Fibroblast of villous mesenchyme (primary cell): ENCODE results near the gene NEK1. TPM values are rescaled to one million over a fixed set of nuclear protein-coding genes. Genes with fewer than 3 reads are reported as not detected.
A peak's percentile ranks its signal among the peaks of the same experiment; 100 is the strongest.

ENCODE experiments used
- DNase-seq: peaks from one replicate; pipeline ENCODE4 v3.0.0-alpha.2; 2010; ENCODE audit warnings: low read depth
- H3K4me3 ChIP-seq: 2 replicates; pipeline ENCODE4 v1.5.1; 2011; ENCODE audit warnings: low read depth, mild to moderate bottlenecking, low read length
- total RNA-seq: library from RNA; depleted of rRNA; stranded (reverse); fragments of >200 nt; gene quantifications from 2 replicates; pipeline ENCODE4 v1.2.3, GENCODE V29; 2012
- TF ChIP-seq, protein P1 (sequence below): IDR thresholded peaks from 2 replicates; pipeline ENCODE4 v1.5.1; 2012; ENCODE audit warnings: low read depth, mild to moderate bottlenecking, low read length; ENCODE audit not compliant: insufficient read depth

The NEK1 gene
- total RNA-seq, 1 donor = 11.2 TPM

DNA sequence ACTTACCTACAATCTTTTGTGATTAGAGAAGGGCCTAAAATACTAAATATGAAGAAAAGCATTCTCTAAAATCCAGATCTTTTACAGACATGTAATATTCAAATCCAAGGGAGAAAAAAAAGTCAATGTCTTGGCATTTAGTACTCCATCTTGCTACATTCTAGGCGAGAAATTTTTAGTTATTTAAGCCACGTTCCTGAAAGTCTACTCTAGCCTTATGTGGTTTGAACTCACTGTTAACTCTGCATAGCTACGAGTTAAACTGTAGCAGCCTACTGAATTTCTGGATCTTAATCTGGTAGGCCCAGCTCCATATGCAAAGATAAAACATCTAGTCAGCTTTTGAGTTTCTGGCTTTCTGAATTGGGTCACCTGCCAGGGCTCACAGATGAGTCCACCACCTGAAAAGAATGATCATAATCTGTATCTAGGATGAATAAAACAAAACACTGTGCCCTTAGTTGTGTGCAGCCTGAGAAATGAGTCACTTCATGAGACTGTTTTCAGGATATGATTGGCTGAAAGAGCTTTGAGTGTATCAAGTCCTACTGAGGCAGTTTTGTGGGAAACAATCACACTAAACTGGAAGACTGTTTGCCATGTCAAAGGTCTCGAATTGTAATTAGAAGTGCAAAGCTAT lies 3.2 kb upstream of the NEK1 start:
- no peak overlapping the region for H3K4me3 ChIP-seq
- TF ChIP-seq, protein P1, sequence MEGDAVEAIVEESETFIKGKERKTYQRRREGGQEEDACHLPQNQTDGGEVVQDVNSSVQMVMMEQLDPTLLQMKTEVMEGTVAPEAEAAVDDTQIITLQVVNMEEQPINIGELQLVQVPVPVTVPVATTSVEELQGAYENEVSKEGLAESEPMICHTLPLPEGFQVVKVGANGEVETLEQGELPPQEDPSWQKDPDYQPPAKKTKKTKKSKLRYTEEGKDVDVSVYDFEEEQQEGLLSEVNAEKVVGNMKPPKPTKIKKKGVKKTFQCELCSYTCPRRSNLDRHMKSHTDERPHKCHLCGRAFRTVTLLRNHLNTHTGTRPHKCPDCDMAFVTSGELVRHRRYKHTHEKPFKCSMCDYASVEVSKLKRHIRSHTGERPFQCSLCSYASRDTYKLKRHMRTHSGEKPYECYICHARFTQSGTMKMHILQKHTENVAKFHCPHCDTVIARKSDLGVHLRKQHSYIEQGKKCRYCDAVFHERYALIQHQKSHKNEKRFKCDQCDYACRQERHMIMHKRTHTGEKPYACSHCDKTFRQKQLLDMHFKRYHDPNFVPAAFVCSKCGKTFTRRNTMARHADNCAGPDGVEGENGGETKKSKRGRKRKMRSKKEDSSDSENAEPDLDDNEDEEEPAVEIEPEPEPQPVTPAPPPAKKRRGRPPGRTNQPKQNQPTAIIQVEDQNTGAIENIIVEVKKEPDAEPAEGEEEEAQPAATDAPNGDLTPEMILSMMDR = no peak
- no peak for DNase-seq

DNA sequence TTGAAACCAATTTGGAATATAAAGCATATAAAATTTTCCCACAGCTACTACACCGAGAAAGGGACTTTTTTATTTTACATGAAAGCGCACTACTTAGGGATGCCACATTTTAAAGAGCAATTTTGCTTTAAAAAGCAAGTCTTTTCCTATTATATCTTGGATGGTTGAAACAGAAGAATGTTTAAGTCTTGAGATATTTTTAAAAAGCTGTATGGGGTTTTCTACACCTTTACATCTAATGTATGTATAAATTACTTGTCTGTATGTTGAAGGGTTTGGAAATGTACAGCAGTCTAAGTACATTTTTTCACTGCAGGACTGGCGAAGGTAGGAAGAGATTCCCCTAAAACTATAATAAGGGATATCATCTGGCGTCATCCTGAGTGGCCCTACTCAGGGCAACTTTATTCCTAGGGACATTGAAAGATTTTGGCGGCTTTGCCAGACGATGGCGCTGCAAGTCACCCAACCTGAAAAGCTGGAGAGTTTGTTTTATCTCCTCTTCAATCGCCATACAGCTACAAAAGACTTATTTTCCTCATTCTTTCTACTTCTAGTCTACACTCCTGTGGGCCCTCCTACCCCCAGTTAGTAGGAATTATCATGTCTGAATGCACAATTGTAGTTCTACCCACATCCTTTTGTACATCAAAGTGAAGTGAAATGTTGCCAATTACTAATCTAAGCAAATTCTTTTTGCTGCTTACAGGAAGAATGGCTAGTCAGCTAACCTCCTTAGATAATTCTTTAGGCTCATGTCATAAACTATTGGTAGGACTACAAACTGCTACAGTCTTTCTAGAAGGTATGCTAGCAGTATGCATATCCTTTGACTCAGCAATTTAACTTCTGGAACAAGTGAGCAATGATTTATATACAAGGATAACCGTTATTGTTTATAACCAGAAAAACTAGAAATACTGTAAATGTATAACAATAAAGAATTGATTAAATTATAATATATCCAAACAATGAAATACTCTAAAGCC lies 782 bp upstream of the NEK1 start:
- peak overlapping the region; percentile 78 for H3K4me3 ChIP-seq
- TF ChIP-seq, protein P1 = peak; percentile 75
- peak; percentile 85 for DNase-seq

DNA sequence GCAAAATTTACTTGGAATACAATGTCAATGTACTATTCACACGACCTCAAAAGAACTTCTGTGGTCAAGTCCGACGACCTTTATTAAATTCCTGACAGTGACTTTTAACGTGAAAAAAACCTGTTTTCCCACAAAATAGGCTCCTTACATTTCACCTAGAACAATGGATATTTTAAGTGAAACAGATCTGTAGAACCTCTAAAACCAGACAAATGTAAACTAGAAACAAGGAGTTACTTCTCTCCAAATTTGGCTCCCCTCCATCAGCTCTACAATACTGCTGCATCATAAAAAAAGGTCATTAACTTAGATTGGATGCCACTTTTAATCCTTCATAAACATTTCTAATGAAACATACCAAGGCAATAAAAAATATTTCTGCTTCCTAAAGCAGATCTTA lies 1.2 kb downstream of the NEK1 start:
- TF ChIP-seq, protein P1 = no peak
- no peak for DNase-seq
- peak overlapping the region; percentile 78 for H3K4me3 ChIP-seq

DNA sequence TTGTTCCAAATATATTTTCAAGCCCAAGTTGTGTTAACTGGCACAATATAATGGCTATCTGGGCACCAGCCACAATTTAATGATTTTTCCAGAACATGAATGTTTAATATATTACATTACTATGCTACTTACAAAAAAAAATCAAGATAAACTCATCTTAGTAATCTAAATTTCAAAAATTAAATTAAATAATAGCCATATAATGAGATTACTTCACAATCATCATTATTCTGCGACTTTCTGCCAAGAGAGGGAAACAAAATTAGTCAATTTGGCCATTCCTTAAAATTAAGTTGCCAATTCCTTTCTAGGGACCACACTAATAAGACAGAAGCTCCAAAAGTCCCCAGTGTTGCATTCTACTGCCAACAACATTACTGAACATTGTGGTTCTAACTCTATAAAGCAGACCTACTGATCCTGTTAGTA lies 7.5 kb downstream of the NEK1 start:
- TF ChIP-seq, protein P1 = no peak
- H3K4me3 ChIP-seq = no peak overlapping the region
- no peak for DNase-seq

DNA sequence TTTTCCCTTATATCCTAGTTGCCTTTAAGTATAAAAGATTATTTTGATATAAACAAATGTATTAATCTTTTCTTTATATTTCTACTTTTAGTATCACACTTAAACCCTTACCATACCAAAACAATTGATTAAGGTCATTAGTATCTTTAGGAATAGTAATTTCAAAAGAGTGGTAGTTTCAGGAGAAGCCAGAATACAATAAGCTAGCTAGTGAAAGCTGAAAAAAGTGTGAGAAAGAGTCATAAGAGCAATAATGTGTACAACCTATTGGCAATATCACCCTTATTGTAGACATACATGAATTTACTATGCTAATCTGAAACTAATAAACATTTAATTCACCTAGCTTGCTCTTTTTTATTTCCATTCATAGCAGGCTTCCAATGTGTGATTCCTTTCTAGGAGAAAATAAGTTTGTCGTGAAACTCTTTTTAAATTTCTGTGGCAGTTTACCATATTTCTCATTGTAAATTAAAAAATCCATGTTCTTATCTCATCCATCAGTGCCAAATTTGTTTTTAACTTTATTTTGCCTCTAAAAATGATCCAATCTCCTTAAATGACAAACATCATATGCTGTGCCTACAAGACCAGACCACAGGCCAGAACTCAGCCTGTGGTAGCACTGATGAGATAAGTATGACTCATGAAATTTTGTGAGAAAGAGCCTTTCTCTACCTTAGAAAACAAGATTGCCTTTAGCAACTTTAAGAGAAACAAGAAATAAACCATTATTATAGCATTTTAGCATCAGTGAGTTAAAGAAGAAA lies 8.1 kb downstream of the NEK1 start:
- peak; percentile 79 for DNase-seq
- no peak overlapping the region for H3K4me3 ChIP-seq
- TF ChIP-seq, protein P1 = no peak

DNA sequence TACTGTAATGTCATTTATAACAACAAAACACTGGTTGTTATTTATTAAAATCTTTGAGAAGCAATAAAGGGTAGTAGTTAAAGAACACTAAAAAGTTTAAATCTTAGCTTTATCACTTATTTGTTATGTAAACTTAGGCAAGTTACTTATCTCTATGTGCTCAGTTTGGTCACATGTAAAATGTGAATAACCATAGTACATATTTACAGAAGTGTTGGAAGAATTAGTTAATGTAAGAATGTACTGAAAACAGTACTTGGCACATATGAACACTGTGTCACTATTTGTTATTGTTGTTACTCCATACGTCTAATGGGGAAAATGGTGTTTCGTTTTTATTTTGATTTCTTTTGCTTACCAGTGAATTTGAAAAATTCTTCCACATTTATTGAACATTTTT lies 9.1 kb downstream of the NEK1 start:
- no peak for DNase-seq
- TF ChIP-seq, protein P1 = no peak
- H3K4me3 ChIP-seq = no peak overlapping the region
